ENCODE data around the gene NPNT. TPM values are rescaled to one million over a fixed set of nuclear protein-coding genes. Genes with fewer than 3 reads are reported as not detected.

The NPNT gene
- total RNA-seq, 1 donor from 2014 or later, result 60.3 TPM

GRCh38 chr4:105966051-105966450 is 70.8 kb downstream of the NPNT start:
- DNase-seq (ENCODE audit: low spot score in 2 of 2) (no peak), FAIRE-seq (no peak)

GRCh38 chr4:105967058-105967658 is 71.9 kb downstream of the NPNT start:
- DNase-seq (ENCODE audit: low spot score in 2 of 2), result no peak
- FAIRE-seq, result no peak

- no peak for FAIRE-seq
- DNase-seq (ENCODE audit: low spot score in 2 of 2), result no peak
Observed at GRCh38 chr4:105969575-105969974, 74.3 kb downstream of the NPNT start.

GRCh38 chr4:105970371-105970770 is 75.1 kb downstream of the NPNT start:
- FAIRE-seq, result no peak
- DNase-seq (ENCODE audit: low spot score in 2 of 2), result peak in 1 of 2 donors; percentile 6

- no peak for FAIRE-seq
- DNase-seq (ENCODE audit: low spot score in 2 of 2), result no peak
Observed at GRCh38 chr4:105971036-105971435, 75.8 kb downstream of the NPNT start.

- FAIRE-seq (no peak), DNase-seq (ENCODE audit: low spot score in 2 of 2) (no peak)
Observed at GRCh38 chr4:105972946-105973621, 77.8 kb downstream of the NPNT start.

GRCh38 chr4:105976915-105977314 is 81.6 kb downstream of the NPNT start:
- DNase-seq (ENCODE audit: low spot score in 2 of 2) (no peak), FAIRE-seq (no peak)

GRCh38 chr4:105978684-105979296 is 83.5 kb downstream of the NPNT start:
- FAIRE-seq (no peak), DNase-seq (ENCODE audit: low spot score in 2 of 2) (no peak)

GRCh38 chr4:105979506-105979905 is 84.2 kb downstream of the NPNT start:
- FAIRE-seq (no peak), DNase-seq (ENCODE audit: low spot score in 2 of 2) (no peak)

GRCh38 chr4:105988671-105989070 is 93.4 kb downstream of the NPNT start:
- no peak for DNase-seq (ENCODE audit: low spot score in 2 of 2)
- FAIRE-seq, result no peak

GRCh38 chr4:105989485-105990242 is 94.4 kb downstream of the NPNT start:
- DNase-seq (ENCODE audit: low spot score in 2 of 2) (no peak), FAIRE-seq (no peak)

- no peak for FAIRE-seq
- DNase-seq (ENCODE audit: low spot score in 2 of 2), result peak; percentile 6 to 44
Observed at GRCh38 chr4:105990933-105991332, 95.7 kb downstream of the NPNT start.

- no peak for FAIRE-seq
- no peak for DNase-seq (ENCODE audit: low spot score in 2 of 2)
Observed at GRCh38 chr4:105991726-105992125, 96.5 kb downstream of the NPNT start.

- DNase-seq (ENCODE audit: low spot score in 2 of 2) (no peak), FAIRE-seq (no peak)
Observed at GRCh38 chr4:105992641-105993305, 97.5 kb downstream of the NPNT start.

GRCh38 chr4:105994061-105994460 is 98.8 kb downstream of the NPNT start:
- FAIRE-seq, result no peak
- DNase-seq (ENCODE audit: low spot score in 2 of 2), result no peak

GRCh38 chr4:105994841-105995501 is 99.7 kb downstream of the NPNT start:
- FAIRE-seq (no peak), DNase-seq (ENCODE audit: low spot score in 2 of 2) (no peak)

GRCh38 chr4:105996845-105997244 is 101.6 kb downstream of the NPNT start:
- FAIRE-seq (no peak), DNase-seq (ENCODE audit: low spot score in 2 of 2) (no peak)

GRCh38 chr4:105998171-105999063 is 103.1 kb downstream of the NPNT start:
- FAIRE-seq (no peak), DNase-seq (ENCODE audit: low spot score in 2 of 2) (no peak)

GRCh38 chr4:106002994-106003393 is 107.7 kb downstream of the NPNT start:
- FAIRE-seq (no peak), DNase-seq (ENCODE audit: low spot score in 2 of 2) (no peak)
